ENCODE data around the gene GRIA1.

GRCh38 chr5:153511622-153512021 lies 21.2 kb downstream of the GRIA1 start:
- TF ChIP-seq CTCF (IDR thresholded peaks at IDR 0.05) (no peak), TCF7L2 (IDR thresholded peaks at IDR 0.05; ENCODE audit: low read depth, low read length) (no peak)
